ENCODE measurements around the gene TSPAN3.

Gene TSPAN3

GRCh38 chr15:76991741-76992645, 78.9 kb downstream of the TSPAN3 start:
- H3K4me3 ChIP-seq (ENCODE audit: low read depth, low read length): no peak overlapping the region

Measured in iPS-11a (cell line).